ENCODE results near the gene LHB.
A peak's percentile ranks its signal among the peaks of the same experiment; 100 is the strongest.
"Not testable (repeated sequence)": the region's sequence is repeated elsewhere in the genome, so short reads cannot be mapped to it uniquely, and the experiment has no call there.

Gene LHB

GRCh38 chr19:49017041-49017665, at the start of gene LHB:
TSS of gene LHB (minus strand) at chr19:49017091. CDS start at chr19:49017081, 10 bp downstream.
- DNase-seq: no peak

- no peak for DNase-seq
These were observed 49.1 kb upstream of the LHB start for GRCh38 chr19:49065905-49066512.

DNA sequence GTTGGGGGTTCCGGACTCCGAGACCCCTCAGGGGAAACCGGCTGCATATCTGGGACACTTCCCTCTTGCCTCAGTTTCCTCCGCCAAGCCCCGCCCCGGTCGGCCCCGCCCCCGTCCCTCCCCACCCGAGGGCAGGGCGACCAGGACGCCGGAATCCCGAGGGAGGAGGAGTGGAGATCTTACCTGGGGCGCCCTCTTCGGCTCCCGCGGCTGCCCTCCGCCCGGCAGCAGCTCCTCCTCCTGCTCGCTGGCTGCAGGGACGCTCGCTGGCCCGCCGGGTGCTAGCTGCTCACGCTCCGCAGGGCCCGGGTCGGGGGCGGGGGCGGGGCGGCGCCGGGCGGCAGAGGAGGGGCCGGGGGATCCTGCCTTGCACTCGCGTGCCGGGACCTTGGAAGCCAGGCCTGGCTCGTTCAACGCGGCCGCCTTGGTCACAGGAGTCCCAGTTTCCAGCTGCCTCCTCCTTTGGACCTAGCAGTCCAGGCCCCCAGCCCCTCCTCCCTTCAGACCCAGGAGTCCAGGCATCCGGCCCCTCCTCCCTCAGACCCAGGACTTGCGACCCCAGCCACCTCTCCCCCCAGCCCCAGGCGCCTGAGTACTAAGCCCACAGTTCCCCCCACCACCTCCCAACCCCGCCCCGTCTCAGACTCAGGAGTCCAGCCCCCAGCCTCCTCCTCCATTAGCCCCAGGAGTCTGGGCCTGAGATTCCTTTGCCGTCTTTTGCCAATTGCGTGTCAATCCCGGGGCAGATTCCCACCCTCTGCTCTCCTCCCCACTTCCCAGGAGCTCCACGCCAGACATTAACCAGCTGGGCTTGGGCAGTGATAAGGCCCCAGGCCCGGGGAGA, 48.1 kb upstream of the LHB start, which contains the start of gene NTF4:
Gene NTF4 (minus strand): TSS at position 51 of the 844 bp plus-strand sequence. CDS start 2,821 bp downstream, outside the sequence.
- DNase-seq: no peak

GRCh38 chr19:49064029-49064629, 47.2 kb upstream of the LHB start:
- DNase-seq: no peak

GRCh38 chr19:49061445-49061844, 44.6 kb upstream of the LHB start:
- no peak for DNase-seq

GRCh38 chr19:49061000-49061399, 44.1 kb upstream of the LHB start:
- DNase-seq: no peak

DNA sequence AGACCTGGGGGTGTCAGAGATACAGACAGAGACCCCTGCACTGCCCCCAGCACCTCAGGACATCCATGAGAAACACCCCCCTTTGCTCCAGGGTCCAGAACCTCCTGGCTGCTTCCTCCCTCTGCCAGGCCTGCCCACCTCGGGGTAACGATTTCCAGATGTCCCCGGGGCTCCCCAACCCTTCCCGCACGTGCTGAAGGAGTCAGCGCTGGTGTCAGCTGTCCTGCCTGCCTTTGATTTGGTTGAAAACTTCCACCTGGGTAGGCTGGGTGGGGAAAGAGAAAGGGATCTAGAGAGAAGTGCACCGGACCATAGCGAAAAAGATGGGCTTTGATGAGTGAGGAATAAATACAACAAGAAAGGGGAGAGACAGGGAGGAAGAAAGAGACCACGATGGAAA, 42.2 kb upstream of the LHB start:
- DNase-seq: no peak

GRCh38 chr19:49058562-49058961, 41.7 kb upstream of the LHB start:
- DNase-seq: no peak

DNA sequence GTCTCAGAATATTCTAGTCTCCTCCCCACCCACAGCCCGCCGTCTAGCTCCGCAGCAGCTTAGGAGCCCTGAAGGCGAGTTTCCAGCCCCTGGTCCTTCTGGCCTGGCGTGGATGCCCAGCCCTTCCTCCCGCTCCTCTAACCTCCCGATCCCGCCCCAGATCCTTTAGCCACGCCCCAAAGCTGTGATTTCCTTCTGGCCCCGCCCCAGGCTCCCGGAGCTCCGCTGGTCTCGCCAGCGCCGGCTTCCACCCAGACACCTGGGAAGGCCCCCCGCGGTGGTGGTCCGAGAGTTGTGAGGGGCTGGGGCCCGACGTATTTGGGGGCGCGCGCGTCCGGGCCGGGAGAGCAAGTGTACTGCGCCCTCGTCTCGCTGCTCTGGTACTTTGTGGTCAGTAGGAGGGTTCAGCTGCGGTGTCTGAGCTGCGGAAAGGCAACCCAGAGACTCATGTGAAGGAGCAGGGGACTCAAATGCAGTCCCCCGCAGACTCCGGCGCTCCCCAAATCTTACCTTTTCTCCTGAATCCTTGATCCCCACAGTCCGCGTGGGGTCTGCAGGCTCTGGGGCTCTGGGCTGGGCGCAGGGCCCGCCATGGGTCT, 40.8 kb upstream of the LHB start, which contains the start of gene CGB7:
Gene CGB7 (minus strand): TSS at position 114 of the 599 bp plus-strand sequence. CDS start 2,374 bp downstream, outside the sequence.
- DNase-seq: peak; percentile 25

- DNase-seq: not testable (repeated sequence)
These were observed 40.2 kb upstream of the LHB start for GRCh38 chr19:49056902-49057596.

GRCh38 chr19:49056101-49056901, 39.4 kb upstream of the LHB start:
- DNase-seq: peak; percentile 35

DNA sequence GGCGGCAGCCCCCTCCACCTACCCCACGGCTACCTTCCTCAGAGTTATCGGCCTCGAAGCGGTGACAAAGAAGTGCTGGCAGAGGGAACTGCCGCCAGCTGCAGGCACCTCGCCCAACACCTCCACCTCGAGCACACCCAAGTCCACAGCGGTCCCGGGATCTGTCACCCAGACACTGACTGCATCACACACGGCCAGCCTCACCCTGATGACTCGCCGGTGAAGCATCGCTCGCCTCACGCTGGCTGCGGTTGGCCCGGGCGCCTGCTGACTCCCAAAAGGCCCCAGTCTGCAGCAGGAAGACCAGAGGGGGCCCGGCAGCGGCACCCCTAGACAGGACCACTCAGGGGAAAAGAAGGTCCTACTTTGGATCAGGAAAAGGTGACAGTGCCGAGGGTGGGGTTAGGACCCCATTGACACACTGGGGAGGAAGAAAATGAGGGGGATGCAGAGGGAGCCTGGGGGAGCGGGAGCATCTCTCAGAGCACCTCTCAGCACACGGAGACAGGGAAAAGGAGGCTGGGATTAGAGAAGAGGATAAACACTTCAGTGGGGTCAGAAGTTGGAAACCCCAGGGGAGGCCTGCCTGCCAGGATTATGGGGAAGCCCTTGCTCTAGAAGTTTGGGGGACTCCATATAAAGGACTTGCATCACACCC, 33.6 kb upstream of the LHB start:
- DNase-seq: not testable (repeated sequence)

DNA sequence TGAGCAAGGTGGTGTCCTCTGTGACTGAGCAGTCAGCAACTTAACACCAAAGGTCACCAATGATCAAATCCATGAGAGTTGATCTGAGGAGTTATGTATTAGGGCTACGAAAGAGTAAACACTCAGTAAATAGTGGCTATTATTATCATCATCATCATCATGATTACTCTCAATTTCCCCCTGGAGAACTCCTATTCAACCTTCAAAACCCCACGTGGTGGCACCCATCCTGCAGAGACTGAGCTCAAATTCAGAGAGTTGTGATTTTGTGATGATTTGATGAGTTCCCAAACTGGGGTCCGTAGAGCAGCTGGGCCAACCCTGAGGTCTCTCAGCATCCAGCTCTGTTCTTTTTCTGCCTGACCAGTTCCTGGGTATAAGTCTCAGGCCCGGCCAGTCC, 32.9 kb upstream of the LHB start:
- DNase-seq: not testable (repeated sequence)

DNA sequence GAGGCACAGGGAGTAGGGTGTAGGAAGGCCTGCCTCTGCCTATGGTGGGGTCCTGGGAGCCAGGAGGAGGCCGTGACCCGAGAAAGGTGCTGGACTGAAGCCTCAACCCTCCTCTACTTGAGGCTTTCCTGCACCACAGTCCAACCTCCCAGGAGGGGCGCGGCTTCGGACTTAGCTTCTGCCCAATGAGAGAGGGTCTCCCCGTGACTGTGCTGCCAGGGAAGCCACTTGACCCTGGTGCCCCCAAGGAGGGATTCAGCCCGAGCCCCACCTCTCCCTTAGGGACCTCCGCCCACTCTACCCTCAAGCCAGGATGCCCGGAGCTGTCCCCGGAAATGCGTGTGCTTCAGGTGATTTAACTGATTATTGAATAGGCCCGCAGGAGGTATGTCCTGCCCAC, 32.1 kb upstream of the LHB start, which contains the start of gene CGB8:
Gene CGB8 (minus strand): TSS at position 101 of the 400 bp plus-strand sequence. CDS start 372 bp downstream, outside the sequence.
- DNase-seq: not testable (repeated sequence)

- not testable (repeated sequence) for DNase-seq
These were observed 26.7 kb upstream of the LHB start, which contains the start of gene CGB5 for GRCh38 chr19:49043548-49043947. TSS of gene CGB5 (plus strand) at chr19:49043848. CDS start at chr19:49044210, 362 bp downstream.

DNA sequence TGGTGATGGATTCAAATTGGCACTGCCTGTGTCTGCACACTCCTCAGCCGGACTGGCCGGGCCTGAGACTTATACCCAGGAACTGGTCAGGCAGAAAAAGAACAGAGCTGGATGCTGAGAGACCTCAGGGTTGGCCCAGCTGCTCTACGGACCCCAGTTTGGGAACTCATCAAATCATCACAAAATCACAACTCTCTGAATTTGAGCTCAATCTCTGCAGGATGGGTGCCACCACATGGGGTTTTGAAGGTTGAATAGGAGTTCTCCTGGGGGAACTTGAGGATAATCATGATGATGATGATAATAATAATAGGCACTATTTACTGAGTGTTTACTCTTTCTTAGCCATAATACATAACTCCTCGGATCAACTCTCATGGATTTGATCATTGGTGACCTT, 25.8 kb upstream of the LHB start:
- DNase-seq: not testable (repeated sequence)

DNA sequence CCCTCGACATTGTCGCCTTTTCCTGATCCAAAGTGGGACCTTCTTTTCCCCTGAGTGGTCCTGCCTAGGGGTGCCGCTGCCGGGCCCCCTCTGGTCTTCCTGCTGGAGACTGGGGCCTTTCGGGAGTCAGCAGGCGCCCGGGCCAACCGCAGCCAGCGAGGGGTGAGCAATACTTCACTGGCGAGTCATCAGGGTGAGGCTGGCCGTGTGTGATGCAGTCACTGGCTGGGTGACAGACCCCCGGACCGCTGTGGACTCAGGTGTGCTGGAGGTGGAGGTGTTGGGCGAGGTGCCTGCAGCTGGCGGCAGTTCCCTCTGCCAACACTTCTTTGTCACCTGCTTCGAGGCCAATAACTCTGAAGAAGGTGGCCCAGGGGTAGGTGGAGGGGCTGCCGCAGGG, 25.3 kb upstream of the LHB start:
- DNase-seq: no peak

DNA sequence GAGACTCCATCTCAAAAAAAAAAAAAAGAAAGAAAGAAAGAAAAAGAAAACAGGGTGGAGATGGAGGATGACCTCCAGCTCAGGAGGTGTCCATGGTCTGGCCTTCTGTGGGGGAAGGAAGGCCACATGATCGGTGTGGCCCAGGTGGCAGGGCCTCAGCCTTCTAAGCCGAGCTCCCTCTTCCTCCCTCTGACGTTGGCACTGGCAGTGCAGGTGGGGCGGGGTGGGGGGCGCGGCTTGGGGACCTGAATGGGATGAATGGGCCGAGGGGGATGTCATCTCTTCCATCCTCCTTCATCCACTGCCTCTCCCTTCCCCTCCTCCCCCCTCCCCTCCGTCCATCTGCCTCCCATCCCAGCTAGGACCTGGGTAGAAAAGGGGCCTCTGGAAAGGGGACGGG, 22.8 kb upstream of the LHB start:
- DNase-seq: not testable (repeated sequence)

DNA sequence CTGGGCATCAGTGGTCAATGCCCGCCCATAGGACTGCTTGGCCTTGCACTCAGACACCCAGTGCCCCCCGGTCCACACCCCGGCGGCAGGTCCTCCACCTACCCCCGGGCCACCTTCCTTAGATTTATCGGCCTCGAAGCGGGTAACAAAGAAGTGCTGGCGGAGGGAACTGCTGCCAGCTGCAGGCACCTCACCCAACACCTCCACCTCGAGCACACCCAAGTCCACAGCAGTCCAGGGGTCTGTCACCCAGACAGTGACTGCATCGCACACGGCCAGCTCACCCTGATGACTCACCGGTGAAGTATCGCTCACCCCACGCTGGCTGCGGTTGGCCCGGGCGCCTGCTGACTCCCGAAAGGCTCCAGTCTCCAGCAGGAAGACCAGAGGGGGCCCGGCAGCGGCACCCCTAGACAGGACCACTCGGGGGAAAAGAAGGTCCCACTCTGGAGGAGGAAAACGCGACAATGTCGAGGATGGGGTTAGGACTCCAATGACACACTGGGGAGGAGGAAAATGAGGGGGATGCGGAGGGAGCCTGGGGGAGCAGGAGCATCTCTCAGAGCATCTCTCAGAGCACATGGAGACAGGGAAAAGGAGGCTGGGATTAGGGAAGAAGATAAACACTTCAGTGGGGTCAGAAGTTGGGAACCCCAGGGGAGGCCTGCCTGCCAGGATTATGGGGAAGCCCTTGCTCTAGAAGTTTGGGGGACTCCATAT, 21.8 kb upstream of the LHB start:
- not testable (repeated sequence) for DNase-seq

DNA sequence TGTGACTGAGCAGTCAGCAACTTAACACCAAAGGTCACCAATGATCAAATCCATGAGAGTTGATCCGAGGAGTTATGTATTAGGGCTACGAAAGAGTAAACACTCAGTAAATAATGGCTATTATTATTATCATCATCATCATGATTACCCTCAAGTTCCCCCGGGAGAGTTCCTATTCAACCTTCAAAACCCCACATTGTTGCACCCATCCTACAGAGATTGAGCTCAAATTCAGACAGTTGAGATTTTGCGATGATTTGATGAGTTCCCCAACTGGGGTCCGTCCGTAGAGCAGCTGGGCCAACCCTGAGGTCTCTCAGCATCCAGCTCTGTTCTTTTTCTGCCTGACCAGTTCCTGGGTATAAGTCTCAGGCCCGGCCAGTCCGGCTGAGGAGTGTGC, 21.2 kb upstream of the LHB start:
- DNase-seq: not testable (repeated sequence)
